Tibial nerve (tissue), 4 donors: ENCODE data around the gene MPZL1. TPM values are rescaled to one million over a fixed set of nuclear protein-coding genes. Genes with fewer than 3 reads are reported as not detected.

Experiments used
- DNase-seq, 2 donors: peaks; one replicate each; pipeline ENCODE4 v3.0.0-alpha.2; 2019; ENCODE audit warnings: low spot score in 2 of 2
- H3K27ac ChIP-seq, 4 donors: fragments of 200-600 bp; sonication (generic) in 3 of 4; one replicate each; pipeline ENCODE4 v1.5.1; 2017 to 2019; ENCODE audit warnings: mild to moderate bottlenecking in 1 of 4
- H3K27me3 ChIP-seq, 2 donors: fragments of 200-600 bp; sonication (generic) in 1 of 2; one replicate each; pipeline versions ENCODE4 v1.5.1 to v1.6.0; 2017 to 2019
- H3K36me3 ChIP-seq, 3 donors: fragments of 200-600 bp; sonication (generic); one replicate each; pipeline ENCODE4 v1.5.1; 2018 to 2019
- H3K4me1 ChIP-seq, 4 donors: fragments of 200-600 bp; sonication (generic) in 3 of 4; one replicate each; pipeline ENCODE4 v1.5.1; 2017 to 2019
- H3K4me3 ChIP-seq, 4 donors: fragments of 200-600 bp; sonication (generic) in 3 of 4; one replicate each; pipeline ENCODE4 v1.5.1; 2017 to 2019; ENCODE audit warnings: mild to moderate bottlenecking in 1 of 4, moderate library complexity in 1 of 4
- H3K9me3 ChIP-seq, 4 donors: fragments of 200-600 bp; sonication (generic) in 3 of 4; one replicate each; pipeline ENCODE4 v1.5.1; 2017 to 2019
- EP300 ChIP-seq, 2 donors: sonication (generic); formaldehyde crosslinking; IDR thresholded peaks; one replicate each; pipeline ENCODE4 v1.6.1; 2017; ENCODE audit warnings: antibody characterized with exemption in 2 of 2, mild to moderate bottlenecking in 1 of 2
- POLR2A ChIP-seq, 2 donors: fragments of 450-650 bp; IDR thresholded peaks; one replicate each; pipeline ENCODE4 v1.6.1; 2017; ENCODE audit warnings: antibody characterized with exemption in 2 of 2, mild to moderate bottlenecking in 2 of 2, moderate library complexity in 2 of 2
- WGBS, 2 donors: methylation state at CpG; one replicate each; pipeline ENCODE4 v1.1.5; 2018; 5-methylcytosine and 5-hydroxymethylcytosine counted together
- total RNA-seq, 4 donors: library from RNA; depleted of rRNA; stranded (reverse); fragments of >200 nt; gene quantifications; one replicate each; pipeline ENCODE4 v1.1.0, GENCODE V29; 2016
- TF ChIP-seq, protein P1 (sequence below), 5 experiments: fragments of 200-600 bp in 3 of 5; fragments of 450-650 bp in 2 of 5; sonication (generic) in 3 of 5; IDR thresholded peaks; one replicate each; pipeline ENCODE4 v1.5.1; 2016 to 2019; ENCODE audit warnings: antibody characterized with exemption in 5 of 5, mild to moderate bottlenecking in 3 of 5, moderate library complexity in 2 of 5

Gene MPZL1
- total RNA-seq, 4 donors from 2014 or later = 50.1 to 76.0 (median 71.7) TPM

DNA sequence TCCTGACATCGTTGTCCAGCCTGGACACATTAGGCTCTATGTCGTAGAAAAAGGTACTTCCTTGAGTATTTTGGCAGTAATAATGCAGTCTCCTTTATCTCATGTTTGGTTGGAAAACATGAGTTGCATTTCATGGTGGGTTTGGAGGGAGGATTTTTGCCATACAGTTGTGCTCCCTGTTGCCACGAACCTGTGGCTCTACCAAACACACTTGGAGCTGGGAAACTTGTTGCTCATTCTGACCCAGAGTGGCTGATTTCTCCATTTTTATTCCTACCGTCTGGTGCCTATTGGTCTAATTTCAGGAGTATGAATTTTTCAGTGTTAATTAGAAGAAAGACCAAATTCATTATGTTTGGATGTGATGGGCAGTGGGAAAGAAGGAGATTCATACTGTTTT, 50.7 kb downstream of the MPZL1 start:
- peaks cover 0 to 5% (median 0%) of the 10 kb centered on the region in 4 donors for H3K4me1 ChIP-seq
- H3K4me3 ChIP-seq = no peak overlapping the region
- H3K9me3 ChIP-seq = no peaks in the 10 kb centered on the region
- TF ChIP-seq, protein P1, sequence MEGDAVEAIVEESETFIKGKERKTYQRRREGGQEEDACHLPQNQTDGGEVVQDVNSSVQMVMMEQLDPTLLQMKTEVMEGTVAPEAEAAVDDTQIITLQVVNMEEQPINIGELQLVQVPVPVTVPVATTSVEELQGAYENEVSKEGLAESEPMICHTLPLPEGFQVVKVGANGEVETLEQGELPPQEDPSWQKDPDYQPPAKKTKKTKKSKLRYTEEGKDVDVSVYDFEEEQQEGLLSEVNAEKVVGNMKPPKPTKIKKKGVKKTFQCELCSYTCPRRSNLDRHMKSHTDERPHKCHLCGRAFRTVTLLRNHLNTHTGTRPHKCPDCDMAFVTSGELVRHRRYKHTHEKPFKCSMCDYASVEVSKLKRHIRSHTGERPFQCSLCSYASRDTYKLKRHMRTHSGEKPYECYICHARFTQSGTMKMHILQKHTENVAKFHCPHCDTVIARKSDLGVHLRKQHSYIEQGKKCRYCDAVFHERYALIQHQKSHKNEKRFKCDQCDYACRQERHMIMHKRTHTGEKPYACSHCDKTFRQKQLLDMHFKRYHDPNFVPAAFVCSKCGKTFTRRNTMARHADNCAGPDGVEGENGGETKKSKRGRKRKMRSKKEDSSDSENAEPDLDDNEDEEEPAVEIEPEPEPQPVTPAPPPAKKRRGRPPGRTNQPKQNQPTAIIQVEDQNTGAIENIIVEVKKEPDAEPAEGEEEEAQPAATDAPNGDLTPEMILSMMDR (IDR thresholded peaks at IDR 0.05) = no peak
- TF ChIP-seq EP300 (IDR thresholded peaks at IDR 0.05) (no peak), POLR2A (IDR thresholded peaks at IDR 0.05) (no peak)
- WGBS, 2 donors = 93 to 95% methylated on average over 4 of the region's 4 CpGs
- H3K27me3 ChIP-seq = no peaks in the 10 kb centered on the region
- H3K27ac ChIP-seq = no peak overlapping the region
- H3K36me3 ChIP-seq = peaks cover 0 to 58% (median 0%) of the 10 kb centered on the region in 3 donors
- no peak for DNase-seq

DNA sequence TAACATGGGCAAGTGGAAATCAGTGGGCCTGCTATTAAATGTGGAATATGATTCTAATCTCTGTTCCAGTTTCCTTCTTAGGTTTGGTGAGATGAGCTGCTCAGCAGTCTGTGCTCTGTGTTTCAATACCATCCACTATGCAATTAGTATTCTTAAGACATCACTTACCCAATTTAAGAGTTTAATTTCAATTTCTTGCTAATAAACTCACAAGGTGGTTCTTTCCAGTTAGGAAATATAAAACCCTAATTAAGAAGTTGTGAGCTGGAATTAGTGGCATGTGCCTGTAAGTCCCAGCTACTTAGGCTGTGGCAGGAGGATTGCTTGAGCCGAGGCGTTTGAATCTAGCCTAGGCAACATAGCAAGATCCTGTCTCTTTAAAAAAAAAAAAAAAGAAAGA, 51.7 kb downstream of the MPZL1 start:
- Histone ChIP-seq H3K9me3 (no peaks in the 10 kb centered on the region), H3K27me3 (no peaks in the 10 kb centered on the region), H3K36me3 (peaks cover 0 to 60% (median 0%) of the 10 kb centered on the region in 3 donors), H3K4me3 (no peak overlapping the region), H3K27ac (no peak overlapping the region), H3K4me1 (no peaks in the 10 kb centered on the region)
- no peak for DNase-seq
- TF ChIP-seq POLR2A (IDR thresholded peaks at IDR 0.05) (no peak), EP300 (IDR thresholded peaks at IDR 0.05) (no peak)
- TF ChIP-seq, protein P1 (IDR thresholded peaks at IDR 0.05) = no peak
- 88 to 93% methylated on average over 2 of the region's 2 CpGs for WGBS, 2 donors

DNA sequence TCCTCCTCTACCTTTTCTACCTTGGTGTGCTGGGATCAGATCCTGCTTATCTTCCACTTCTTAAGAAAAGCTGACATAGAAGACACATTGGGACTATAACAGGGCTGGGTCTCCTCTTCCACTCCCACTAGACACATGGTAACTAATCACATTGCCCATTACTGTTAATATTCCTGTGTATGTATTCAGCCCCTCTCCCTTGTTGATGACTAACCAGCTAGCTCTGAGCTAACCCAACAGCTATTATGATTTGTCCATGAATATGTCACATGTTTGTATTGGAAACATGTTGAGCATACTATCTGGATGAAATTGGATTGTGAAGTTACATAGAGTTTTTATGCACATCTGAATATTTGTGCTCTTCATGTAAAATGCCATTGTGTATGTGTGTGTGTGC, 52.9 kb downstream of the MPZL1 start:
- H3K9me3 ChIP-seq = no peaks in the 10 kb centered on the region
- H3K27ac ChIP-seq = no peak overlapping the region
- no peak for DNase-seq
- H3K27me3 ChIP-seq = no peaks in the 10 kb centered on the region
- H3K36me3 ChIP-seq = peaks cover 0 to 59% (median 0%) of the 10 kb centered on the region in 3 donors
- no peak overlapping the region for H3K4me3 ChIP-seq
- TF ChIP-seq EP300 (IDR thresholded peaks at IDR 0.05) (no peak), POLR2A (IDR thresholded peaks at IDR 0.05) (no peak)
- TF ChIP-seq, protein P1 (IDR thresholded peaks at IDR 0.05) = no peak
- H3K4me1 ChIP-seq = no peaks in the 10 kb centered on the region

DNA sequence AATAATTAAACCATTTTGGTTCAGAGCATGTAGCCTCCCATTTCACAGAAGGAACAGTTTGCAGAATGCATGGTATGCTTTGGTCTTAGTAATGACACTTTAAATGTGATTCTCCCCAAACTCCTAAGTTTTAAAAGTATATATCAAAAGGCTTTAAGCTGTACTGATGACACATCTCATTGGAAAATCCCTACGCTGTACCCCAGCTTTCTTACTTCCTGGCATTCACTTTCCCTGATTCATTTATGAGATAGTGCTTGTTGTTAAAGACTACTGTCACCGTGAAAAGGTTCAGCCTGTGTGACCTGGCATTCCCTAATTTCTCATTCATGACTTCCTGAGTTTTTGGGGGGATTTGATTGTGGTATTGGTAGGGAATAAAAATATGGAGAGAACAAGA, 53.4 kb downstream of the MPZL1 start:
- no peak for DNase-seq
- Histone ChIP-seq H3K27me3 (no peaks in the 10 kb centered on the region), H3K9me3 (no peaks in the 10 kb centered on the region), H3K36me3 (peaks cover 0 to 62% (median 0%) of the 10 kb centered on the region in 3 donors), H3K4me3 (no peak overlapping the region), H3K27ac (no peak overlapping the region), H3K4me1 (no peaks in the 10 kb centered on the region)
- TF ChIP-seq POLR2A (IDR thresholded peaks at IDR 0.05) (no peak), EP300 (IDR thresholded peaks at IDR 0.05) (no peak)
- TF ChIP-seq, protein P1 (IDR thresholded peaks at IDR 0.05) = no peak
- 76 to 80% methylated on average over 2 of the region's 2 CpGs for WGBS, 2 donors

DNA sequence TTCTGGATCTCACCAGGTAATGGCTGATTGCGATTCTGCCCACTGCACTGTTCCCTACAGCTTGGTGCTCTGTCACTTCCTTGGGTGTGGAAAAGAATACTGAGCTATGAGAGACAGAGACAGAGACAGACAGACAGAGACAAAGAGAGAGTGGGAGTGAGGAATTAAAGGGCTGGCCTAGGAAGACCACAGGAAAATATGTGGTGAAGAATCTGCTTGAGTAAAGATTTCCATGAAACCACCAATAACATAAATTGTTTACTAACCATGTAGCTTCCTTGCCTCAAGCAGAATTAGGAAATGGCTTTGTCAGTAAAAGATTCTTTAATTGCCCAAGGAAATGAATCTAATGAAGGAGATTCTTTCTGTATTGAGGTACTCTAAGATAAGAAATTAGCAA, 54.4 kb downstream of the MPZL1 start:
- TF ChIP-seq, protein P1 (IDR thresholded peaks at IDR 0.05) = no peak
- no peak for TF ChIP-seq POLR2A (IDR thresholded peaks at IDR 0.05)
- TF ChIP-seq EP300 (IDR thresholded peaks at IDR 0.05) = no peak
- Histone ChIP-seq H3K4me3 (no peak overlapping the region), H3K4me1 (no peaks in the 10 kb centered on the region), H3K9me3 (no peaks in the 10 kb centered on the region), H3K27ac (no peak overlapping the region), H3K36me3 (peaks cover 0 to 64% (median 0%) of the 10 kb centered on the region in 3 donors), H3K27me3 (no peaks in the 10 kb centered on the region)
- 77 to 95% methylated on average over 1 of the region's 1 CpG for WGBS, 2 donors
- DNase-seq = no peak
